Activated CD4-positive, alpha-beta memory T cell treated with anti-CD3 and anti-CD28 coated beads, Interleukin-2, amount 10 ng/mL, durations not matched to agents 7 days and 5 days (primary cell): Measurements from ENCODE around the gene COPS8. TPM values are rescaled to one million over a fixed set of nuclear protein-coding genes. Genes with fewer than 3 reads are reported as not detected.

Experiments
- CTCF ChIA-PET: fragments of 350-600 bp; sonication (Branson Sonifier 250); formaldehyde crosslinking; loops from one replicate; lab custom pipeline; 2021; ENCODE audit warnings: antibody characterized with exemption, inconsistent platforms; lab: Charles Lee
- POLR2A ChIA-PET: fragments of 350-600 bp; sonication (Branson Sonifier 250); formaldehyde crosslinking; loops from one replicate; lab custom pipeline; 2021; ENCODE audit warnings: antibody characterized with exemption; lab: Charles Lee
- DNase-seq: peaks from one replicate; pipeline ENCODE4 v3.0.0-alpha.2; 2020
- H3K27ac Mint-ChIP-seq: one replicate; pipeline ENCODE4 v1.8.0; 2021; ENCODE audit warnings: mild to moderate bottlenecking, mixed read lengths
- H3K27me3 Mint-ChIP-seq: one replicate; pipeline ENCODE4 v1.8.0; 2021; ENCODE audit warnings: mixed read lengths
- H3K36me3 Mint-ChIP-seq: one replicate; pipeline ENCODE4 v1.8.0; 2021; ENCODE audit warnings: low read depth, mixed read lengths
- H3K4me1 Mint-ChIP-seq: one replicate; pipeline ENCODE4 v1.8.0; 2021; ENCODE audit warnings: mixed read lengths
- H3K4me3 Mint-ChIP-seq: one replicate; pipeline ENCODE4 v1.8.0; 2021; ENCODE audit warnings: mild to moderate bottlenecking, mixed read lengths
- H3K9me3 Mint-ChIP-seq: one replicate; pipeline ENCODE4 v1.8.0; 2021; ENCODE audit warnings: mixed read lengths
- total RNA-seq, 2 experiments: library from RNA; stranded (reverse); gene quantifications; one replicate each; pipeline ENCODE4 v1.2.3, GENCODE V29; 2021

COPS8 gene
- total RNA-seq, 2 experiments from 2014 or later: 42.6 to 44.0 TPM

DNA sequence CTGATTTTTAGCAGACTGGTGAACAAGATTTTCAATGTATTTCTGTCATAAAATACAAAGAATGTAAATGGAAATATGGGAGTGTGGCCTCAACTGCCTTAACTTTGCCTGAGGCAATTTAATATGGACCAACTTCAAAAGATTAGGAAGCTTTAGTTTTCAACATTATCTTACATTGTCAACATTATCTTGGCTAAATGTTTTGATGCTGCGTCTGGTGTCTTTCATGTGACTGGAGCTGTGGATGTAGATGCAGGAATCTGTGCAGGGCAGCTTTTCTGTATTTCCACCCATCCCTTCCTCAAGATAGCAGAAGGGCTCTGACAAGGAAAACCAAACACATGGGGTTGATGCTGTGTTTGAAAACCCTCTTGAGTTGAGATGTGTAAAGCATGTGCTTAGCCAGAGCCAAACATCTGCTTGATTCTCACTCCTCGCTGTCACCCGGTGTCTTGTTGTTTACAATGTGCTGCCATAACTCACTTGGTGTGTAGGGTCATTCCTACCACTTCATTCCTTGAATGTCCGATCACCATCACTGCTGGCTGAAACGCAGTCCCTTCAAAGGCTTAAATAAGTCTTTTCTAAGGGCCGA, 33.0 kb downstream of the COPS8 start:
- H3K4me3 Mint-ChIP-seq: no peak overlapping the region
- H3K27ac Mint-ChIP-seq: no peak overlapping the region
- no peaks in the 10 kb centered on the region for H3K27me3 Mint-ChIP-seq
- H3K4me1 Mint-ChIP-seq: no peaks in the 10 kb centered on the region
- no peaks in the 10 kb centered on the region for H3K9me3 Mint-ChIP-seq
- ChIA-PET CTCF (no interaction called here), POLR2A (no interaction called here)
- no peaks in the 10 kb centered on the region for H3K36me3 Mint-ChIP-seq
- no peak for DNase-seq

DNA sequence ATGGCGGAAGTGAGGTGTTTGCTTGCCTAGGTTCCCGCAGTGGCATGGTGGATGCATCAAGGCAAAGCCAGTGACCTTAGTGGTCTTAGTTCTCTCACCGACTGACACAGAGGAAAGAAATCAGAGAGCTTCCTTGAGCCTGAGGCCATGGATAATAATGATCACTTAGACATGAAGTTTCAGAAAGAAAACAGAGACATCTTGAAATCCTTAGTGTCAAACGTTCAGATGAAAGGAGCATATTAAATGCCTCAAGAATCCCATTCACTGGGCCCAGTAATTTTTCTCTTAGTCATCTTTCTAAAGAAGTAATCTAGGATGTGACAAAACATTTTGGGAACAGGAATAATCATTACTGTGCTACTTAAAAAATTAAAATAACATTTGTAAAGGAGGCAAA, 35.2 kb downstream of the COPS8 start:
- H3K4me1 Mint-ChIP-seq: no peaks in the 10 kb centered on the region
- H3K27me3 Mint-ChIP-seq: no peaks in the 10 kb centered on the region
- no peak for DNase-seq
- H3K9me3 Mint-ChIP-seq: no peaks in the 10 kb centered on the region
- CTCF ChIA-PET: interaction anchor here (1.1 to 1.6 kb wide), 2 partner anchors 36 to 301 kb away, joined by 3 read pairs; partner anchors contain the start of gene COPS8
- H3K27ac Mint-ChIP-seq: no peak overlapping the region
- no peaks in the 10 kb centered on the region for H3K36me3 Mint-ChIP-seq
- POLR2A ChIA-PET: no interaction called here
- H3K4me3 Mint-ChIP-seq: no peak overlapping the region

- H3K27me3 Mint-ChIP-seq: no peaks in the 10 kb centered on the region
- ChIA-PET CTCF (interaction anchor here (1.0 to 1.7 kb wide), 4 partner anchors 9 to 451 kb away, joined by 3 to 9 read pairs (median 4); partner anchors contain the start of gene COPS8), POLR2A (no interaction called here)
- no peaks in the 10 kb centered on the region for H3K9me3 Mint-ChIP-seq
- no peaks in the 10 kb centered on the region for H3K4me1 Mint-ChIP-seq
- no peak for DNase-seq
- no peak overlapping the region for H3K27ac Mint-ChIP-seq
- H3K36me3 Mint-ChIP-seq: no peaks in the 10 kb centered on the region
- H3K4me3 Mint-ChIP-seq: no peak overlapping the region
These were observed 35.6 kb downstream of the COPS8 start for GRCh38 chr2:237121321-237121720.

DNA sequence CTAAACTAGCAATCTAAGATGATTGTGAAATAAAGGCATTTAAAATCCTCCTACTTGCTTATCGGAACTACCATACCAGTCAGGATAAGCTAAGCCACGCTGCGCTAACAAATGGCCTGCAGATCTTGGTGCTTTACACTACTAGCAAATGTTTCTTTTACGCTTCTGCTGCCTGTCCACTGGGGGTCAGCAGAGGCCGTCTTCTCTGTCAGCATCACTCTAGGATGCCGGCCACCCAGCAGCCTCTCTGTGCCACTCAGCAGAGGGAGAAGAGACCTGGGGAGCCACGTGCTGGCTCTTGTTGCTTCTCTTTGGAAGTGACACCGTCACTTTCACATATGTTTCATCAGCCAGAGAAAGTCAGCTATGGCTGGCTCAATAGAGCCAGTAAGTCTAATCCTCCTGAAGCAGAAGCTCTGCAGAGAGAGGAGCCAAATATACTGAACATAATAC, 36.6 kb downstream of the COPS8 start:
- peak; percentile 56 for DNase-seq
- no peaks in the 10 kb centered on the region for H3K9me3 Mint-ChIP-seq
- no peaks in the 10 kb centered on the region for H3K4me1 Mint-ChIP-seq
- H3K36me3 Mint-ChIP-seq: no peaks in the 10 kb centered on the region
- no peak overlapping the region for H3K4me3 Mint-ChIP-seq
- POLR2A ChIA-PET: no interaction called here
- CTCF ChIA-PET: interaction anchor here (0.8 to 1.7 kb wide), 6 partner anchors 10 to 450 kb away, joined by 3 to 9 read pairs (median 4); partner anchors contain the start of gene COPS8
- H3K27ac Mint-ChIP-seq: no peak overlapping the region
- no peaks in the 10 kb centered on the region for H3K27me3 Mint-ChIP-seq

- H3K4me1 Mint-ChIP-seq: no peaks in the 10 kb centered on the region
- POLR2A ChIA-PET: no interaction called here
- H3K27ac Mint-ChIP-seq: no peak overlapping the region
- no peaks in the 10 kb centered on the region for H3K27me3 Mint-ChIP-seq
- H3K36me3 Mint-ChIP-seq: no peaks in the 10 kb centered on the region
- H3K9me3 Mint-ChIP-seq: no peaks in the 10 kb centered on the region
- DNase-seq: no peak
- no peak overlapping the region for H3K4me3 Mint-ChIP-seq
- CTCF ChIA-PET: no interaction called here
These were observed 39.1 kb downstream of the COPS8 start for GRCh38 chr2:237124820-237125219.

- POLR2A ChIA-PET: no interaction called here
- H3K4me1 Mint-ChIP-seq: no peaks in the 10 kb centered on the region
- no peak overlapping the region for H3K27ac Mint-ChIP-seq
- H3K36me3 Mint-ChIP-seq: no peaks in the 10 kb centered on the region
- no peak overlapping the region for H3K4me3 Mint-ChIP-seq
- H3K9me3 Mint-ChIP-seq: no peaks in the 10 kb centered on the region
- H3K27me3 Mint-ChIP-seq: no peaks in the 10 kb centered on the region
- DNase-seq: no peak
- CTCF ChIA-PET: no interaction called here
These were observed 40.3 kb downstream of the COPS8 start for GRCh38 chr2:237125967-237126366.

- ChIA-PET CTCF (no interaction called here), POLR2A (no interaction called here)
- no peaks in the 10 kb centered on the region for H3K9me3 Mint-ChIP-seq
- no peak overlapping the region for H3K27ac Mint-ChIP-seq
- H3K36me3 Mint-ChIP-seq: no peaks in the 10 kb centered on the region
- H3K4me3 Mint-ChIP-seq: no peak overlapping the region
- no peaks in the 10 kb centered on the region for H3K4me1 Mint-ChIP-seq
- no peak for DNase-seq
- no peaks in the 10 kb centered on the region for H3K27me3 Mint-ChIP-seq
These were observed 41.0 kb downstream of the COPS8 start for GRCh38 chr2:237126519-237127174.

GRCh38 chr2:237128026-237128703, 42.5 kb downstream of the COPS8 start:
- H3K27me3 Mint-ChIP-seq: peaks cover 2% of the 10 kb centered on the region
- DNase-seq: no peak
- POLR2A ChIA-PET: no interaction called here
- no peaks in the 10 kb centered on the region for H3K9me3 Mint-ChIP-seq
- CTCF ChIA-PET: no interaction called here
- no peak overlapping the region for H3K4me3 Mint-ChIP-seq
- no peaks in the 10 kb centered on the region for H3K36me3 Mint-ChIP-seq
- H3K27ac Mint-ChIP-seq: no peak overlapping the region
- H3K4me1 Mint-ChIP-seq: no peaks in the 10 kb centered on the region

GRCh38 chr2:237128845-237129592, 43.3 kb downstream of the COPS8 start:
- POLR2A ChIA-PET: no interaction called here
- Mint-ChIP-seq H3K36me3 (no peaks in the 10 kb centered on the region), H3K27ac (no peak overlapping the region), H3K4me1 (no peaks in the 10 kb centered on the region), H3K4me3 (no peak overlapping the region), H3K9me3 (no peaks in the 10 kb centered on the region), H3K27me3 (peaks cover 2% of the 10 kb centered on the region)
- CTCF ChIA-PET: no interaction called here
- DNase-seq: no peak

DNA sequence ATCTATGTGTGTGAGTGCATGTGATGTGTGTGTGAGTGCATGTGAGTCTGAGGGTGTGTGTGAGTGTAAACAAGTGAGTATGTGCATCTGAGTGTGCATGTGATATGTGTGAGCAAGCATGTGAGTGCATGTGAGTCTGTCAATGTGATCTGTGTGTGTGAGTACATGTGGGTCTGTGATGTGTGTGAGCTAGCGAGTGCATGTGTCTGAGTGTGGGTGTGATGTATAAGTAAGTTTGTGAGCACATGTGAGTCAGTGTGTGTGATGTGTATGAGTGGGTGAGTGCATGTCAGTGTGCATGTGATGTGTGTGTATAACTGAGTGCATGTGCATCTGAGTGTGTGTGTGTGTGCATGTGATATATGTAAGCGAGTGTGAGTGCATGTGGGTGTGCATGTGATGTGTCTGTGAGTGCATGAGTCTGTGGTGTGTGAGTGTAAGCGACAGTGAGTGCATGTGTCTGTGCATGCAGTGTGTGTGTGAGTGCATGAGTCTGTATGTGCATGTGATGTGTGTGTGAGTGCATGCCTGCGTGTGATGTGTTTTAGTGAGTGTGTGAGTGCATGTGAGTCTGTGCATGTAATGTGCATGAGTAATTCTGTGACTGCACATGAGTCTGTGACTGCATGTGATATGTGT, 44.1 kb downstream of the COPS8 start:
- Mint-ChIP-seq H3K27me3 (peaks cover 2% of the 10 kb centered on the region), H3K27ac (no peak overlapping the region)
- CTCF ChIA-PET: no interaction called here

GRCh38 chr2:237130562-237131421, 45.1 kb downstream of the COPS8 start:
- POLR2A ChIA-PET: no interaction called here
- H3K4me1 Mint-ChIP-seq: no peaks in the 10 kb centered on the region

More for the DNA sequence above, 44.1 kb downstream of the COPS8 start:
- no peaks in the 10 kb centered on the region for H3K36me3 Mint-ChIP-seq
- H3K4me1 Mint-ChIP-seq: no peaks in the 10 kb centered on the region
- DNase-seq: no peak
- no peaks in the 10 kb centered on the region for H3K9me3 Mint-ChIP-seq
- POLR2A ChIA-PET: no interaction called here
- H3K4me3 Mint-ChIP-seq: no peak overlapping the region

More at GRCh38 chr2:237130562-237131421, 45.1 kb downstream of the COPS8 start:
- Mint-ChIP-seq H3K27me3 (peaks cover 2% of the 10 kb centered on the region), H3K9me3 (no peaks in the 10 kb centered on the region), H3K4me3 (no peak overlapping the region), H3K36me3 (no peaks in the 10 kb centered on the region), H3K27ac (no peak overlapping the region)
- no peak for DNase-seq
- CTCF ChIA-PET: no interaction called here
